BE2C (cell line): Measurements from ENCODE around the gene E2F1.
"Not testable (repeated sequence)": the region's sequence is repeated elsewhere in the genome, so short reads cannot be mapped to it uniquely, and the experiment has no call there.

Experiments
- DNase-seq: peaks from one replicate; pipeline ENCODE4 v3.0.0-alpha.2; 2020
- H3K27me3 ChIP-seq: fragments of 250-450 bp; sonication (Bioruptor Pico); 2 replicates; pipeline ENCODE4 v1.5.1; 2020; ENCODE audit warnings: mild to moderate bottlenecking
- H3K36me3 ChIP-seq: fragments of 250-450 bp; sonication (Bioruptor Pico); 2 replicates; pipeline ENCODE4 v1.5.1; 2020; ENCODE audit warnings: mild to moderate bottlenecking
- H3K4me1 ChIP-seq: fragments of 250-450 bp; sonication (Bioruptor Pico); 2 replicates; pipeline ENCODE4 v1.5.1; 2020
- H3K4me3 ChIP-seq: 2 replicates; pipeline ENCODE4 v1.5.1; 2011; ENCODE audit warnings: low read depth, low read length
- H3K9me3 ChIP-seq: fragments of 250-450 bp; sonication (Bioruptor Pico); 2 replicates; pipeline ENCODE4 v1.5.1; 2020
- CTCF ChIP-seq: IDR thresholded peaks from 2 replicates; pipeline ENCODE4 v1.5.1; 2012; ENCODE audit warnings: mild to moderate bottlenecking, low read depth, low read length

E2F1 gene

DNA sequence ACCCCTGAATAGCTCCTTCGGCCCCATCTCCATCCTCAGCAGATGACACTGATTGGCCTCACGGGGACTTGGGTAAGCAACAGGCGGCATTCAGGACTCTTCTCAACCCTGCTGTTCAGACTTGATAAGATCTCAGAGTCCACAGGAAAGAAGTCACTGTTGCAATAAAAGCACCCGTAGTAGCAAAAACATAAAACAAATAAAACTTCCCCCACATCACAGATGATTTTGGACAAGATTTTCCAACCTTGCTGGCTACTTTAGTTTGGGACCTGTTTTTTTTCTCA lies 41.2 kb downstream of the E2F1 start:
- Histone ChIP-seq H3K36me3 (peaks cover 25% of the 10 kb centered on the region), H3K9me3 (no peaks in the 10 kb centered on the region), H3K4me3 (no peak overlapping the region), H3K27me3 (no peaks in the 10 kb centered on the region), H3K4me1 (peaks cover 23% of the 10 kb centered on the region)
- no peak for TF ChIP-seq CTCF
- no peak for DNase-seq

DNA sequence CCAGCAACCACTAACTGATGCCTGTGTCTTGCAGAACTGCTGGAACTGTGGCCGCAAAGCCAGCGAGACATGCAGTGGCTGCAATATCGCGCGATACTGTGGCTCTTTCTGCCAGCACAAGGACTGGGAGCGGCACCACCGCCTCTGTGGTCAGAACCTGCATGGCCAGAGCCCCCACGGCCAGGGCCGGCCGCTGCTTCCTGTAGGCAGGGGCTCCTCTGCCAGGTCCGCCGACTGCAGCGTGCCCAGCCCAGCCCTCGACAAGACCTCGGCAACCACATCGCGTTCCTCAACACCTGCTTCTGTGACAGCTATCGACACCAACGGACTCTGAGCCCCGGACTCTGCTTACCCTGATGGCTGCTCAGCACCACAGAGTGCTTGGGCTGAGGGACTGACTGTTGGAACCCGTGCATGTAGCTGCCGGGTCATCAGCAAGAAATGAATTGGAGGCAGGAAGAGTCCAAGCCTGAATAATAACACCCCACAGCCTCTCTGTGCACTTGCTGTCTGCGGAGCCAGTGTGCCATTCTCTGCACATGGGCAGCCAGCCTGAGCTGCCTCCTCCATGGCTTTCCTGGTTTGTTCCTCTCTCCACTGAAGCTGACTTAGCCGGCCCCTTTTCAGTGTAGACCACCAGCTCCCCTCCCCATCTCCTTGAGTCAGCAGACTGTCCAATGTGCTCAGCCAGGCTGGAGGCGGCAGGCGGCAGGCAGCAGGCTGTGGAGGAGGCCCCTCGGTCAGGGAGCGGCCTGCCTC lies 41.7 kb downstream of the E2F1 start:
- no peak for DNase-seq
- no peaks in the 10 kb centered on the region for H3K9me3 ChIP-seq
- H3K27me3 ChIP-seq = no peaks in the 10 kb centered on the region
- TF ChIP-seq CTCF = no peak
- H3K36me3 ChIP-seq = peaks cover 27% of the 10 kb centered on the region
- H3K4me1 ChIP-seq = peaks cover 19% of the 10 kb centered on the region
- H3K4me3 ChIP-seq = no peak overlapping the region

- Histone ChIP-seq H3K9me3 (no peaks in the 10 kb centered on the region), H3K4me1 (peaks cover 2% of the 10 kb centered on the region; the same call in 1 of the 2 replicates), H3K36me3 (peaks cover 38% of the 10 kb centered on the region), H3K4me3 (no peak overlapping the region), H3K27me3 (no peaks in the 10 kb centered on the region)
- TF ChIP-seq CTCF = no peak
- no peak for DNase-seq
These were observed 45.9 kb downstream of the E2F1 start for GRCh38 chr20:33640287-33640686.

- no peaks in the 10 kb centered on the region for H3K9me3 ChIP-seq
- H3K36me3 ChIP-seq = peaks cover 34% of the 10 kb centered on the region
- DNase-seq = no peak
- H3K4me3 ChIP-seq = no peak overlapping the region
- peaks cover 2% of the 10 kb centered on the region; the same call in 1 of the 2 replicates for H3K4me1 ChIP-seq
- no peak for TF ChIP-seq CTCF
- no peaks in the 10 kb centered on the region for H3K27me3 ChIP-seq
These were observed 49.4 kb downstream of the E2F1 start for GRCh38 chr20:33636776-33637175.

- H3K27me3 ChIP-seq = no peaks in the 10 kb centered on the region
- H3K4me3 ChIP-seq = no peak overlapping the region
- peaks cover 35% of the 10 kb centered on the region for H3K36me3 ChIP-seq
- DNase-seq = no peak
- no peak for TF ChIP-seq CTCF
- H3K9me3 ChIP-seq = no peaks in the 10 kb centered on the region
- peaks cover 2% of the 10 kb centered on the region; the same call in 1 of the 2 replicates for H3K4me1 ChIP-seq
These were observed 50.8 kb downstream of the E2F1 start for GRCh38 chr20:33635341-33635740.

- not testable (repeated sequence) for DNase-seq, H3K9me3 ChIP-seq, H3K4me3 ChIP-seq, H3K4me1 ChIP-seq, H3K27me3 ChIP-seq
- H3K36me3 ChIP-seq = peaks cover 26% of the 10 kb centered on the region
These were observed 54.3 kb downstream of the E2F1 start for GRCh38 chr20:33631910-33632309.
